NCI-H510A treated with DMSO at 0.1 percent for 48 hours (cell line): ENCODE measurements around the gene CD28.

Experiments
- DNase-seq: peaks from one replicate; lab custom pipeline; 2025; lab: John Stamatoyannopoulos, UW

The CD28 gene

GRCh38 chr2:203718087-203718486, 11.6 kb downstream of the CD28 start:
- no peak for DNase-seq

DNA sequence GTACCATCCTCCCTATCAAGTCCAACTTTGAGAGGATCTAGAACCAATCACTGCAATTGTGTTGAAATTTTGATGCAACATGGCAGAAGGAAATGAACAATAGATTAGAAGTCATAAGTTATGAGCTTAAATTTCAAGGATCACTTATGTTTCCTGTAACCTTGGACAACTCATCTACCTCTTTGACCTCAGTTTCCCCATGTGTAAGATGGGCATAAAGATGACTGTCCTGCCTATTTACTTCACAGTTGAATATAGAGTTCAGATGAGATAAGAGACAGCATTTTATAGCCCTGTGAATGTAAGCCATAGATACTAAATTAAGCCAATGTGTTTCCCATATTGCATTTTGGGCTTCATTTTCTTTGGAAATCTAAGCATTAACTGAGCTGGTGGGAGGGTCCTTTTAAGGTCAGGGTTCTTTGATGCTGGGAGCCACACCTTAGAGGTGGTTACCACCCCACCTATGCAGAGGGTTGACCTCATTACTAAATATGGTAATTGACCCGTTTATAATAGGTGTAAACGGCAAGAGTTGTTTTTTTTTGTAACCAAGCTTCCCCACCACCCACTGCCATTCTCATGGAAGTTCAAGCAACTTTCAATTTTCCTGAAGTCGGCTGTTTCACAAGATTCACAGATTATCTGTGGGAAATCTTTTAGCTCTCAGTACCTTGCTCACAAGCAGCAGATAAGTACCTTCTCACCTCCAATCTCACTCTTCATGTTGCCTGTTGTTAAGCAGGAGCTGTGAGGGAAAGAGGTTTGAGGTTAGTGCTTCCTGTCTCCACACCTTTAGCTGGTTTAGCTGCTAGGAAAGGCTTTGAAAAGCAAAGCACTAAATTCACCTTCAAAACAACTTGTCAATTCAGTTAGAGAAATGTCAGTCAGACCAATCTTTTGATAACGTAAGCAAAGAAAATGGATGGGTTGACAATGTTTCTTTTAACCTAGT, 13.3 kb downstream of the CD28 start:
- peak; percentile 8 for DNase-seq

GRCh38 chr2:203720915-203721672, 14.7 kb downstream of the CD28 start:
- DNase-seq = no peak

DNA sequence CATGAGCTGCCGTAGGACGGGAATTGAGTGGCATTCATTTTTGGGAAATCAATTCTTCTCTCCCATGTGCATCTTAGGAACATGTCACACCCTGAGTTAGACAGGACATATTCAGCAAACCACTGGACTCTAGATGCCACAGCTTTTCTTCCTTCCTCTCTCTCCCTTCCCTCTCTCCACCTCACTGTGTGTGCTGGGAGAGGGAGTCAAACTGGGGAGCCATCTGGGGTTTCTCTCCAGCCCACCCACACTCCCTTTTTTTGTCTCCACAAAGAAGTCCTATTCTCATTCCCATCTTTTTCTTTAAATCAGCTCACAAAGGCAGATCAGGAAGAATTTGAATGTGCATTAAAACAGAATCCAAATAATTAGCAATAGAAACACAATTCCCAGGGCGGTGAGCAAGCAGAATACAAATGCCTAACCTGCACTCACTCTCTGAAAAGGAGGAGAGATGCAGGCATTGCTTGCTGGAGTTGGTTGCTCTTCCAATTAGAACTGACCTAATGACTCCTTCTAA, 15.4 kb downstream of the CD28 start:
- DNase-seq = no peak

GRCh38 chr2:203722411-203722810, 16.0 kb downstream of the CD28 start:
- no peak for DNase-seq

- no peak for DNase-seq
These were observed 21.9 kb downstream of the CD28 start for GRCh38 chr2:203728321-203728720.

DNA sequence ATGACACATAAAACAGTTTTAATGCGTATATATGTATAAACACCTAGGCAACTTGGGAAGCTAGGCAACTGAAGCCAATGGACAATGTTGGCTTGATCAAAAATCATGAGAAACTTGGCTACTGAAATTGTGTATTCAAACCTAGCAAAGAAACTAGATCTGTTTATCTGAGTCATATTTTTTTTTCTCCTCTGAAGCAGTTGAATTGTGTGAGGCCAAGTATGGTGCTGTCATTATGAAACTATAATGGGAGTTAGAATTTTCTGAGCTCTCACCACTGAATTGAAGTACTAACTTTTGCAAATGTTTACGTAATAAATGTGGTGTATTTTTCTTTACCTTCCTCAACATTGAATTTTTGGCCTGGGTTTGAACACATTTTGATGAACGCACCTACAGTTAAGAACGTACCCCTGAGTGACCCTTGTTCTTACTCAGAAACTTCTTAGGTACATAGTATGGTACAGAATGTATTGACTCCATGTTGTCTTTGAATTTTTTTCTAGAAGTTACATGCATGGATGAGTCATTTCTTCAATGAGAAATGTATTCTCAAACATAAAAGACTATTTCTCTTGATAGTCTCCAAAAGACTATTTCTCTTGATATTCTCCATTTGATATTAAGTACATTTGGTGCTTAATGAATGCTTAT, 23.8 kb downstream of the CD28 start:
- no peak for DNase-seq

GRCh38 chr2:203730883-203731282, 24.4 kb downstream of the CD28 start:
- DNase-seq = no peak

- DNase-seq = peak; percentile 58
These were observed 25.9 kb downstream of the CD28 start for GRCh38 chr2:203732092-203732952.

DNA sequence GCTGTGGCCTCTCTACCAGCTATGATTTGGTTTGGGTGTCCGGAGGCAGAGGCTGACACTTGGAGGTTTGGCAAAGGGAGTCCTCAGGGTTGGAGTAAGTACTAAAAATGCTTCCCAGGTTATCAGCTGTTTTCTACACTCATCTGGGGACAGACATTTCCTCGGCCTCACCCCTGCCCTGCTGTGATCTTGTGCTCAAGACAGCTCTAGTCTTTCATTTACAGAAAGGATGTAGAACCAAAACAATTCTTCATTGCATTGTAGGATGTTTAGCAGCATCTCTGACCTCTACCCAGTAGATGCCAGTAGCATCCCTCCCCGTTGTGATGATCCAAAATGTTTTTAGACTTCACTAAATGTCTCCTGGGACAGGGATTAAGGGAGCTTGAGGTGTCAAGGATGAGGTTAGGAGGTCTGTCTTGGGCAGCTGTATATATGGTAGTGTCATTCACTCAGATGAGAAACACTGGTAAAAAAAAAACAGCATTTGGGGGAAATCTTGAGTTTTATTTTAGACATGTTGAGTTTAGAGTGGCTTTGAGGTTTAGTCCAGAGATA, 26.6 kb downstream of the CD28 start:
- no peak for DNase-seq

DNA sequence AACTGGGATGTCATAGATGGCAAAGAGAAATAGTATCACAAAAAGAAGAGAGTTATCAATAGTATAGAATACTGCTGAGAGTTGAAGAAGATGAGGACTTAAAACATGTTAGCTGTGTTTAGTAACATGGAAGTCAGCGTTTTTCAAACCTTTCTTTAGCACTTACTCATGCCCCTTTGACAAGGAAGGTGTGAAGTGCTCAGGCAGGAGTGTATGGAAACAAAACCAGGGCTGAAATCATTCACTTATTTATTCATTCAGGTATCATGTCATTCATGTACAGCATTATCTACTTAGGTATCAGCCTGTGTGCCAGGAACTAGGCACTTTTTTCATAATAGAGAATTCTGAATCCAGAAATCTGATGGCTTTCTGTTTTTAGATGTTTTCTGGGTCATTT, 27.2 kb downstream of the CD28 start:
- DNase-seq = no peak

DNA sequence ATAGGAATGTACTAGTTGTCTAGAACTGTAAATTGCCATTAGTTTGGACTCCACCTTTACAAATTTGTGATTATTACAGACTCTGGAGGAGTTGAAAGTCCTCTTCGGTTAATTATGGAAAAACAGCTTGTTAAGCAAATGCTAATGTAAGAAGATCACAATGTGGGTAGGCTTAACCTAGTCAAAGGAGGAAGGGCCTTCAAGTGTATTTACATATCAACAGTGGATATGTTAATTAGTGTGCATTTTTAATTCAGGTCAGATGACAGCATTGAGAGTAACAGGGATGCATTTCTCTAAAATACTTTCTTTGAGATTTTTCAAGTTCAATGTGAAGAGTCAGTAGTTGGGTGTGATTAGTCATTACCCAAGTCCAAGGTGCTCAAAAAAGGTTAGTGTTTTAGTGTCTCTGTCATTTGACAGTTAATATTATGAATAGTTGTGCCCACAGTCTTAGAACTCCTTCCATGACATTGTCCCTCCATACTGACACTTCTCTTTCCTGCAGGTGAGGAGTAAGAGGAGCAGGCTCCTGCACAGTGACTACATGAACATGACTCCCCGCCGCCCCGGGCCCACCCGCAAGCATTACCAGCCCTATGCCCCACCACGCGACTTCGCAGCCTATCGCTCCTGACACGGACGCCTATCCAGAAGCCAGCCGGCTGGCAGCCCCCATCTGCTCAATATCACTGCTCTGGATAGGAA, 28.0 kb downstream of the CD28 start:
- no peak for DNase-seq

DNA sequence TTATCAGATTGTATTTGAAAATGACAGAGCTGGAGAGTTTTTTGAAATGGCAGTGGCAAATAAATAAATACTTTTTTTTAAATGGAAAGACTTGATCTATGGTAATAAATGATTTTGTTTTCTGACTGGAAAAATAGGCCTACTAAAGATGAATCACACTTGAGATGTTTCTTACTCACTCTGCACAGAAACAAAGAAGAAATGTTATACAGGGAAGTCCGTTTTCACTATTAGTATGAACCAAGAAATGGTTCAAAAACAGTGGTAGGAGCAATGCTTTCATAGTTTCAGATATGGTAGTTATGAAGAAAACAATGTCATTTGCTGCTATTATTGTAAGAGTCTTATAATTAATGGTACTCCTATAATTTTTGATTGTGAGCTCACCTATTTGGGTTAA, 30.9 kb downstream of the CD28 start:
- DNase-seq = no peak

DNA sequence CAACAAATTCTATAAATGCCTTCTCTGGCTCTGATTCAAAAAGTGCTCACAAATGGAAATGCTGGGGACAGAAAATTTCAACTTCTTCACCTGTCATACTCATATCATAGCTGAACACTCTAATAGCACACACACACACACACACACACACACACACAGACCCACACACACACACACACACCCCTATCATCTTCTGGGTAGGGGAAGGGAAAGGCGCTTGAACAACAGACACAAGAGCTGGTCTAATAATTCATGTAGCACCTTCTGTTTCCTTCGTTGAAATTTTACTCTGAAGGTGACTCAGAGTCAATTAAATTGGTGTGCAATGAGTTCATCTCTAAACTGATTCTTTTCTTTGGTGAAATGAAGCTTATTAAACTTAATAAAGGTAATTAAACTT, 32.9 kb downstream of the CD28 start:
- no peak for DNase-seq

DNA sequence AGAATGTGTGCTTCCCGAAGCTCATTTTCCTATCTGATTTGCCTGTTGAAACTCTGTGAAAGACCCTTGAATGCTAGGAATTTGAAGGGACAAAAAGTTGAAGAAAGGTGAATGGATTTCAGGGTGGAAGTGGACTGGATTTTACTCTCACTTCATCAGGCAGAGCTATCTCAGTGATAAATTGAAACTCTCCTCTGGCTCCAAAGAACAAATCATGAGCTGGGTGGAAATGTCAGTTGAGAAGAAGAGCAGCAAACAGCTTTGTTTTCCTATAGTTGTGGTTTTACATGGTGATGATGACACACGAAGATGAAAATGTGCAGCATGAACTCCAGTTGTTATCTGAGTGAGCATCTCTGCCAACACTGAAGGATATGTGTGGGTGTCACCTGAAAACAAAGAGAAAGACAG, 34.4 kb downstream of the CD28 start:
- no peak for DNase-seq

DNA sequence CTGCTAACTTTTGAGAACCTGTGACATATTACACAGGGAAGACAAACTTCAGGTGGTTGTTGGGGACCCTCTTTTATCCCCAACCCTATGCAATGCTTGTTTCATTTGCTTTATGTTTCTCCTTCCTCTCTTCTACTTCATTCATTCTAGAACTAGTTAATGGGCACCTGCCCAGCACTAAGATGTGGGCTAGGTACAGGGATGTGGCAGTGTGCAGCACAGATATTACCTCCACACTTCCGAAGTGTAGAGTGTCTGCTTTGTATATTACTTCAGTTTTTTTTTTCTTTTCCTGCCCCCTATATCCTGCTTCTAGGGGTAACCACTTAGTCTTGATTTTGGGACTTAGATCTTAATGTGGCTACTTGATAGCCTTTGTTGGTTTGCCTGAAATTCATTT, 35.1 kb downstream of the CD28 start:
- no peak for DNase-seq

DNA sequence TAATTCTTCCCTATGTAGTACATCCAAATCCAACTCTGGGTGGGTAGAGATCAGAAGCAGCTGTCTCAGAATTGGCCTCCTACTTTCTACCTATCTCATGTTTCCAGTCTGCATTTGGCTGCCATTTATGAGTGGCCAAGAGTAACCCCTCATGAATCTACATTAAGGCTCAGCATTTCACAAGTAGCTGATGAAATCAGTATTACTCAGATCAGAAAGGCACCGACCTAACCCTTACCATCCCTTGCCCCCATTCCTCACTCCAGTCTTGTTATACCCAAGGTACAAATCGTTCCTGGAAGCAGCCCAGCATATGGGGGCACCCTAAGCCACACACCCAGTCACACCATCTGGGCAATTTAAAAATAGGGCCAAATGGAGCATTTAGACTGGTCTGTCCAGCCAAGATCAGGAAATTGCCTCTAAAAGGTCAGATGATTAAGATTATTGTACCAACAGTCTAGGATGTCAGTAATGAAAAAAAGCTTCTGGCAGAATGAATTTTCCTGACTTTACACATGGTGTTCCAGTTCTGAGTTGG, 37.1 kb downstream of the CD28 start:
- no peak for DNase-seq

DNA sequence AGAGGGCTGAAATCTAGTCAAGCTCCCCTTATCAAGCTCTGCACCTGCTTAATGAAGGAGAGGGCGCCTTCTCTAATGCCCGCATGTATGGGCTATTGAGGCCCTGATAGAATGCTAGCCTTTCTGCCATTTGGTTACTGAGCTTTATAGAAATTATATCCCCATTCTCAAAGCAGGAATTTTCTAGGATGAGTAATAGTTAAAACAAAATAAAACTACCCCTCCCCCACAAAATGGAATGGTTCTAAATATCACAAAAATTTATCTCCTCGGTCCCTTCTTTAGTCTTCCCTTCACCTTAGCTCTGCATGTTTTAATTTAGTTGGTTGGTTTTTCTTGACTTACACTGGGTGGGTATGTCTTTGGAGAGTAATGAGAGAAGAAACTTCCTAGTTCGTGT, 37.7 kb downstream of the CD28 start:
- DNase-seq = no peak

DNA sequence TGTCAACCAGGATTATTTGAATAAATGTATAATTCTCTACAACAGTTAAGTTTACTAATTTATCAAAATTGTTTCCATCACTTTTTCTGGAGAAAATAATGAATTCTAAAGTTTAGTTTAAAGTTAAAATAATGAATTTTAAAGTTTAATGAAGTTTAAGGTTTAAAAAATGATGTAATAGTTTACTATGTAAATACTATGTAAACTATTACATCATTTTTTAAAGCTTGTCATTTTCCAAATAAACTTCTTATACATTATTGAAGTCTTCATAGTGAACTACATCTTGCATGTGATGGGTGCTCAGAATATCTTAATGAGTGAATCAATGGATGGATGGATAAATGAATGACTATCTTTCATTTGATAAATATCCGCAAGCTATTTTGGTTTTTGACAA, 38.8 kb downstream of the CD28 start:
- DNase-seq = no peak
